GM18517 (cell line): ENCODE measurements around the gene INPP5A.

Source experiments
- ATAC-seq: cut with Tn5 transposase; IDR thresholded peaks from one replicate; pipeline ENCODE4 v1.9.1; 2021; ENCODE audit warnings: mild to moderate bottlenecking, moderate library complexity; ENCODE audit not compliant: unreplicated experiment

The INPP5A gene

DNA sequence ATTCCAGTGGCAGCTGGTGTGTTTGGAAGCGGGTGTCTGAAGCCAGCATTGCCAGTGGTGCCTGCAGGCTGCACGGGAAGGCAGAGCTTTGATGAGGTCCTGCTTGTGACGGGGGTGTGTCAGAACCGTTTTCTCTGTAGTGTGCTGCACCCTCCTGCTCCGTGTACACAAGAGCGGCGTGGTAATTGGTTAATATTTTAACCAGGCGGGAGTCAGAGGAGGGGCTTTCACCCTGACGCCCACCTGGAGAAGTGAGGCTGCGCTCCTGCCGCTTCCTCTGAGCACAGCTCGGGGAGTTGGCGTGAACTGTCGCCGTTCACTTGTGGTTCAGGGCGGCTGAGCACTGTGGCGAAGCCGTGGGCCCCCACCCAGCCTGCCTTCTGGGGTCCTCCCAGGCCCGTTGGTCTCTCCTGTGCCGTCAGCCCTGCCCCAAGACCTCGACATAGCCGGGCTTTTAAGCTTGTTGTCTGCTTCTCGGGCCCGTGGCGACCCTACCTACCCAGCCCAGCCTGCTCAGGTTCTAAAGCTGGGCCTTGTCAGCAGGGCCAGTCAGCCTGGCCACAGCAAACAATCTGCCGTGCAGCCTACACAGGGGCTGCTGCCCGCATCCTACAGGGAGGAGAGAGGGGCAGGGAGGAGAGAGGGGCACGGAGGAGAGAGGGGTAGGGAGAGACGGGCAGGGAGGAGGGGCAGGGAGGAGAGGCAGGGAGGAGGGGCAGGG lies 236.8 kb downstream of the INPP5A start:
- ATAC-seq: no peak

GRCh38 chr10:132774902-132775863 lies 237.6 kb downstream of the INPP5A start:
- ATAC-seq: no peak

- no peak for ATAC-seq
These were observed 238.6 kb downstream of the INPP5A start for GRCh38 chr10:132776186-132776585.

- ATAC-seq: no peak
These were observed 239.2 kb downstream of the INPP5A start for GRCh38 chr10:132776821-132777220.

DNA sequence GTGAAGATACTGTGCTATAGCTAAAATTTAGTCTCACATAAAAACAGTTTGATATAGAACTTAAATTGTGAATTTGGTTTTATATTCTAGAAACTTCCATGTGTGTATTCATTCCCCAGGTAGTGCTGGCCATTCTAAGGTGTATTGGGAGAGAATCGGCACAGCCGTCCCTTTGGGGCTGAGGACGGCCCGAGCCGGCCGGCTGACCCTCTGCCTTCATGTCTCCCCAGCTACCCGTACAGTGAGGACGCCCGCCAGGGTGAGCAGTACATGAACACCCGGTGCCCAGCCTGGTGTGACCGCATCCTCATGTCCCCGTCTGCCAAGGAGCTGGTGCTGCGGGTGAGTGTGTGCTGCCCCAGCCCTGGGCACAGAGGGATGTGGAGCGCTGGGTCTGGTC lies 239.9 kb downstream of the INPP5A start:
- ATAC-seq: no peak

DNA sequence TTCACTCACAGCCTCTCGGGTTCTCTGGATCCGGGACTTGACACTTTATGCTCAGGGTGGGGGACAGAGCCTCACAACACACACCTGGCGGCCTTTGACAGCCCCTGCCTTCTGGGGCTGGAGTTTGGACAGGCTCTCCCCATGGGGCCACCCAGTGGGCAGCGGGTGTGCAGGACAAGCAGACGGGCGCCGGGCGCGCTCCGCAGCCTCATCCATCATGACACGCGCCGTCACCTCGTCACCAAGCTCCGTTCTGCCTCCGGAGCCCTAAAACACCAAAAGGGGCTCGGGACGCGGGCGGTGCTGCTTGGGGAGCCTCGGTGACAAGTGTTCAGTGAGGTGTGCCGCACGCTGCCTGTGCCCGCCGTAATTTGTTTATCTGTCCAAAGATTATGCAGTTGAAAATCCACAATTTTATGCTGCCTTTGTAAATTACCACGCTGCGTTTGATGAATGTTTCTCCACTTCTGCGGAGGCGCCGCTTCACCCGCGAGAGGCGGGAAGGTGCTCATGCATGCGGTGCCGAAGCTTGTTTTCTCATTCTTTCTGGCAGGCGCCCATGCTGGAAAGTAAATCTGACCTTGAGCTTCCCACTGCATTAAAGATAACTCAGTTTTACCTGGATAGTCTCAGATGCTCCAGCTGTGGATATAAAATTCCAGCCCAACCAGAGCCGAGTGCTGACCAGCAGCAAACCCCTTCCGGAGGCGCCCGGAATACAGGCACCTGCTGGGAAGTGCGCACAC lies 242.1 kb downstream of the INPP5A start:
- ATAC-seq: no peak

DNA sequence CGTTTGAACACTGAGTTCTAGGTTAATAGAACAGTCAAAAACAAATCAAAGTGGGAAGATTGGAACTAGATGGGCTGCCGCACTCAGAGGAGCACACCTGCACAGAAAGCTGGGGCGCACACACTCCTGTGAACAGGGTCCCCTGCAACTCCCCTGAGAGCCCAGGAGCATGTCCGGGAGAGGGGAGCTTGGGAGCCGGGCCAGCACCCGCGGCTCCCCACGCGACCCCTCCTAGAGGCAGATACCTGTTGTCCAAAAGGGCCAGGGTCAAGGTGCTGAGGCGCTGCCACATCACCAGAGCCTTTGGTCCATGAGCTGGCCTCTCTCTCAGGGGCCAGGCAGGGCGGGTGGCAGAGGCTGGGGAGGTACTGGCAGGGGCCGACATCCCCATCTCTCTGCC lies 242.8 kb downstream of the INPP5A start:
- ATAC-seq: no peak

DNA sequence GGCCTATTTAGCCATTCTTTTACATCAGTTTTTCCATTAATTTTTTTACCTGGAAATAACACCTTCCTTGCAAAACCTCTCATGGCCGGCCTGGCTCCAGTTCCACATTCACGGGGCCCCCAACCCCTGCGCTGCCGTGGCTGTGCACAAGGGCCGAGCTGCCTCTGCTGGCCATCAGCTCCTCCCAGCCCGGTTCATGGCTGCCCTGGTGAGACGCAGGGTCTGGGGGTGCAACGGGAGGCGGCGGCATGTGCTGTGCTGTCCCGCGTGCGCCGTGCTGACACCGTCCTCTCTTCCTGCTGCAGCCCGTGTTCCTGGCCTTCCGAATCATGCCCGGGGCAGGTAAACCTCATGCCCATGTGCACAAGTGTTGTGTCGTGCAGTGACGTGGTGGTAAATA lies 244.0 kb downstream of the INPP5A start:
- ATAC-seq: no peak

DNA sequence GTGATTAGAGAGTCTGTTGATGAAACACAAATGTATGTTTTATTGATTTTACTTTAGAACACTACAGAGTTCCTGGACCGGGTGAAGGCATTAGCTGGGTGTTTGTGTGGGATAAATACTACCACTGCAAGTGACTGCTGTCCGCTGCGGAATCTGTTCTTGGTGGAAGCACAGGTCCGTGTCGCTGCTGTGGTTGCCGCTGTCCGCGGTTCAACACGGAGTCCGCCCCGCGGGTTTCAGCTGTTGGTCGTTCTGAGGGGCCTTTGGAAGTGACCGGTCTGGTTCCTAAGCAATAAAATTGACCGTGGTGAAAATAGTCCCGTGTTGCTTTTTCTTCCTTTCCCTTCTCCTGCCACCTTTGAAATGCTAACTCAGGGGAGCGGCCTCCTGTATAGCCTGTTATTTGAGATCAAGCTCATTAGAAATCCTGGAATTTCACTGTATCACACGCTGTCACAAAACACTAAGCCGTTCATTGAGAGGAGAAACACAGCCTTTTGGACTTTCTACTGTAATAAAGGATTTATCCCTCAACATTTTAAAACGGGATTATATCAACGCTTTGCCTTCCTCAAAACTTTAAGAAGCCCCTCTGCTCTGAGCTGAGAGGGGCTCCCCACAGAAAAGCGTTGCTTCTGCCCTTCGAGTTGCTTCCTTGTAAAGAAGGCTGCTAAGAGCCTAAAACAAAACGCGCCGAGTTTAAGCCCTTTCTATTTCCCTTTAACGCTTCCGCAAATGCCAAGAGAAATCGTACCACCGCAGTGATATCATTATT lies 245.8 kb downstream of the INPP5A start:
- ATAC-seq: no peak

- no peak for ATAC-seq
These were observed 246.6 kb downstream of the INPP5A start for GRCh38 chr10:132783940-132784865.

GRCh38 chr10:132784866-132785722 lies 247.5 kb downstream of the INPP5A start:
- no peak for ATAC-seq

DNA sequence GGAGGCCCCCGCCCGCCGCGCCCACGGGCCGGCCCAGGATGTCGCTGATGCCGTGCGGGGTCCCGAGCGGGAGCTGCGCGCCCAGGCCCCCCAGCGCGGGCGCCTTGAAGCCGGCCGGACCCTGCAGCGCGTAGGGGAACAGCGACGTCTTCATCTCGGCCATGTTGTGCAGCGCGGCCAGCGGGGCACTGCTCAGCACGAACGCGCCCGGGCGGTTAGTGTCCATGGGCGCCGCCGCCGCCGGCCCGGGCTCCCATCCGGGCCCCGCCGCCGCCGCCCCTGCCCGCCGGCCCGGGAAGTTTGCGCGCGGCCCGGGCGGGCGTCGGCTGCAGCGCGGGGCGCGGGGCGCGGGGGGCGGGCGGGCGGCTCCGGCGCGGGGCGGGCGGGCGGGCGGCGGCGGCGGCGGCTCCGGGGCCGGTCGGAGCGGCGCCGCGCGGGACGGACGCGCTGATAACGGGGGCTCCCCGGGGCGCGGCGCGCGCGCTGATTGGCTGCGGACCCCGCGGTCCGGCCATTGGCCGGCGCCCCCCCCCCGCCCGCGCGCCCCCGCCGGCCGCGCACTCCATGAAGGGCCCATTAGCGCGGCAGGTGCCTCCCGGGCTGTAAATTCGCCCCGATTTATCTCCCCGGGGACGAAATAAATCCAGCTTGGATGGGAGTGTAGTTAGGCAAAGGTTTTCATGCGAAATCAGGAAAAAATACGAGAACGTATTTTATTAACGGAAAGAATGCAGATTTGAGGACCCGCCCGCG lies 248.3 kb downstream of the INPP5A start, which contains the start of gene NKX6-2:
TSS of gene NKX6-2 (minus strand) at position 425 of the 753 bp plus-strand sequence. CDS start at position 226, 199 bp downstream.
- no peak for ATAC-seq

DNA sequence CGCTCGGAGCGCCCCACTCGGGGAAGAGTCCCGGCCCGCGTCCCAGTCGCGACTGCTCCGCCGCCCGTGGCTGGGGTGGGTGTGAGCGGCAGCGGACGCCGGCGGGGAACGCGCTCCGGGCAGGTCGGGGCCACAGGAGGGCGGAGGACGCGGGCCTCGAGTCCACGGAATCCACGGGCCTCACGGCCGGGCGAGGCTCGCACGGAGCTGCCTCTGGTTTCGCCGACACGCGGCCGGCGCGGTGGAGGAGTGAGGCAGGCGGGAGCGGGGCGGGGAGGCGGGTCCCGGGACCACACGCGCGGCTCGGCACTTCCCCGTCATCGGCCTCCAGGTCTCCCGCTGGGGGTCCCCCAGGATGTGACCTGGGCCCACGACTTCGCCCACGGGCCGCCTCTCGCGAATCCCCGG lies 248.9 kb downstream of the INPP5A start:
- no peak for ATAC-seq

DNA sequence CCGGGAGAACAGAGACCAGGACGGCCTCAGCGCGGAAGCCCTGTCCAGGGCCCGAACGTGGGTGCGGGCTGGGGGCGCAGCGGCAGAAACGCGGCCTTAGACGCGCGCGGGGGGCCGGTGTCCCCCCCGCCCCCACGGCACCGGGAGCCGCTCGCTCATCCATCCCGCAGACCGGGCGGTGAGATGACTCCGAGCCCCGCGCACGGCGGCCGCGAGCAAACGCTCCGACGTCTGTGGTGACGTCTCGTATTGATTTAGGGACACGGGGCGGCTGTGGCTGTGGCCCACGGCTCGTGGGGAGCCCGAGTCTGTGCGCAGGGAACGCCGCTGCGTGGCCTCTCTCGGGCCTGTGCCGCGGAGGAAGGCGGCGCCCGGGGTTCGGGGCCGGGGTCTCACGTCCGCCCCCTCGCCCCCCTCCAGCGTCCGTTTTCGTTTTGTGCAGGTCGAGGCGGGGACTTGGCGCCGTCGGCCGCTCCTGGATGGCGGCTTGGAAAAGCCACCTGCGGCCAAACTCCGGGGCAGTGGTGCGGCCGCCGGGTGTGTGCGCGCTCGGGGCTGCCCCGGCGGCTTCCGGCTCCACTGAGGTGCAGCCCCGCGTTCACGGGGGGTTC lies 249.4 kb downstream of the INPP5A start:
- no peak for ATAC-seq

DNA sequence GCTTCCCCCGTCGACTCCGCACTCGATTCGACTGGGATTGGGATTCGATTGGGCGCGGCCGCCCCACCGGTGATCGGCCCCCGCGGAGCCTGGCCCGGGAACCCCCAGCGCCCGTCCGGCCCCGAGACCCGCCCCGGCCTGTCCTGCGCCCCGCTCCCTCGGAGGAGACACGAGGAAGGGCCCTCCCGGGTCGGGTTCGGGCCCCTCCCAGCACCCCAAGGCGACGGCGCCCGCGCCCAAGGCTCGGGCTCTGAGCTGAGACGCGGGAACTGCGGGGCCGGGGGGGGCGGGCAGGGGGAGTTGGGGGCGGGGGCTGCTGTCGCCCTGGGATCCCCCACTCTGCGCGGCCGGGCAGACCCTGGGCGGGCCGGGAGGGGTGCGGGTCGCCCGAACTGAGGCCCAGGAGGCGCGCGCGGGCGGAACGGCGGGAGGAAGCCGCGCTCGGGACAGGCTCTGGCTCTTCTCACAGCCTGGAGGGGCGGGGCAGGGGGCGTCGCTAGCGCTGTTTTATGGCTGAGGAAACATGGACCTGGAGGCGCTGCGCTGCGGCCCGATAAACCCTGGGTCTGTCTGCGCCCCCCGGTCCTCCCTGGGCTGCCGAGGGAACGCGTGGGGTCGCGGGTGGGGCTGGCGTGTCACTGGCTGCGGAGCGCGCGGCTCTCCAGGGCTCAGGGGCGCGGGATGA lies 250.1 kb downstream of the INPP5A start:
- ATAC-seq: no peak

DNA sequence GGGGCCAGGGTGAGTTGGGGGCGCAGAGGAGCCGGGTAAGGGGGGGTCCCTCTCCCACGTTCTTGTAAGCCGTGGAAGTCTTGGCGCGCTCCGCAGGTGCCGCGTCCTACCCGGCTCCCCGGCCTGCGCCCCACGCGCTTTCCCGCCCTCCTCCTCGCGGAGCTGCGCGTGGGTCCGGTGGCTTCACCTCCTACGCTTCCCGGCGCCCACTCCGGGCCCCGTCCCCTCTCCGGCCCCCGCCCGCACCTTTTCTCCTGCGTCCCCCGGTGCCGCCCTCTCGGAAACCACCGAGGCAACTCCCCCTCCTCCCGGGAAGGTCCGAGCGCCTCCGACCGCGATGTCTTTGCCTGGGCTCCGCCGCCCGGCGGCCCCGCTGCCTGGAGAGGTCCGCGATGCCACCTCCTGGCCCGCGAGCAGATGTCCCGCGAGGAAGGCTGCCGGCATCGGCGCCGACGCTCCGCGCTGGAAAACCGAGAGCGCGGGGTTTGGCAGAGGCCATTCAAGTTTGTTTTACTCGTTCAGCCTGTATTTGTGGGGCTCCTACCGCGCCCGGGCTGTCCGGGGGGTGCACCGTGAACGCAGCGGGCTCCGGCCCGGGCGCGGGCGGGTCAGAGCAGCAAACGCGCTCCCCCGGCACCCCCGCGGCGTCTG lies 250.7 kb downstream of the INPP5A start:
- ATAC-seq: no peak
